HG03520 (cell line): Measurements from ENCODE around the gene KDM5A.
"Not testable (repeated sequence)": the region's sequence is repeated elsewhere in the genome, so short reads cannot be mapped to it uniquely, and the experiment has no call there.

Experiments
- ATAC-seq: cut with Tn5 transposase; IDR thresholded peaks from one replicate; pipeline ENCODE4 v1.9.1; 2021; ENCODE audit warnings: mild to moderate bottlenecking, moderate library complexity; ENCODE audit not compliant: unreplicated experiment

KDM5A gene

GRCh38 chr12:389142-390096, at the start of gene KDM5A:
KDM5A (minus strand) TSS chr12:389320; CDS start chr12:389091, 229 bp downstream.
- ATAC-seq: peak; percentile 85

DNA sequence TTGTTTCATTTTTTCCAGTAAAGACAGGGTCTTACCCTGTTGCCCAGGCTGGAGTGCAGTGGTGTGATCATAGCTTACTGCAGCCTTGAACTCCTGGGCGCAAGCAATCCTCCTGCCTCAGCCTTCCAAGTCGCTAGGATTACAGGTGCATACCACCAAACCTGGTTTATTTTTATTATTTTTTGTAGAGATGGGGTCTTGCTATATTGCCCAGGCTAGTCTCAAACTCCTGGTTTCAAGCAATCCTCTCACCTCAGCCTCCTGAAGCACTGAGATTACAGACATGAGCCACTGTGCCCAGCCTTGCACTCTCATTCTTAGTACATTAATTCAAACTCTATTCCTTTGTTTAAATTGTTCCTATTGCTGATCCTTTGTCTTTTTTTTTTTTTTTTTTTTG, 46.6 kb upstream of the KDM5A start:
- ATAC-seq: not testable (repeated sequence)

DNA sequence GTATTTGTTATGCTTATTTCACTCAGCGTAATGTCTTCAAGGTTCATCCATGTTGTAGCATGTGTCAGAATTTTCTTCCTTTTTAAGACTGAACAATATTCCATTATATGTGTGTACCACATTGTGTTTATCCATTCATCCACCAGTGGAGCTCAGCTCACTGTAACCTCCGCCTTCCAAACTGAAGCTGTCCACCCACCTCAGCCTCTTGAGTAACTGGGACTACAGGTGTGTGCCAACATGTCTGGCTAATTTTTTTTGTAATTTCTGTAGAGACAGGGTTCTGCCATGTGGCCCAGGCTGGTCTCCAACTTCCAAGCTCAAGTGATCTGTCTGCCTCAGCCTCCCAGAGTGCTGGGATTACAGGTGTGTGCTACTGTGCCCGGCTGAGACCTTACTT, 33.4 kb upstream of the KDM5A start:
- ATAC-seq: no peak

DNA sequence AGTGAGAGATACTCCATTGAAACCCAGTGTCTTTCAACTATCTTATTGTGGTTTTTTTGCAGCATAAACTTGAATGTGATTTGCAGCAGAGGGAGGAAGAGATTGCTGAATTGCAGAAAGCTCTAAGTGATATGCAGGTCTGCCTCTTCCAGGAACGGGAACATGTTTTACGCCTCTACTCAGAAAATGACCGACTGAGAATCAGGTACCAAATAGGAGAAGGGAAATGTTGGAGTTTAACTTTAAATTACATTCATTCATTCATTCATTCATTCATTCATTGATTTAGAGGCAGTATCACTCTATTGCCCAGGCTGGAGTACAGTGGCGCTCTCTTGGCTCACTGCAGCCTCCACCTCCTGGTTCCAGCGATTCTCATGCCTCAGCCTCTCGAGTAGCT, 29.3 kb upstream of the KDM5A start:
- ATAC-seq: no peak

GRCh38 chr12:414859-415258, 25.7 kb upstream of the KDM5A start:
- ATAC-seq: no peak

DNA sequence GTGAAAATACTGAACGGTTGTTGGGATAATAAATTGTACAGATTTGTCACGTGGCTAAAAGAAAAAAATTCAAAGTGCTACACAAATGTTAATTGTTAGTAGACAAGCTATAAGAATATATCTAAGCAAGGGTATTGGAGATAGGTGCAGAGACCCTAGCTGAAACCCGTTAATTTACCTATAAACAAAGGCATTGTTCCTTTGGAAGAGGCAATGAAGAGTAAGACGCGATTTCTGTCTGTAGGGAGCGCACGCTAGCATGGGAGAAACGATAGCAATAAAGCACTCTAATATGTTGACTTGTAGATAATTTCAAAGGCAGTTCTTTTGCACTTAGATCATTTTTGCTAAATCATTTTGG, 12.9 kb upstream of the KDM5A start:
- ATAC-seq: no peak

DNA sequence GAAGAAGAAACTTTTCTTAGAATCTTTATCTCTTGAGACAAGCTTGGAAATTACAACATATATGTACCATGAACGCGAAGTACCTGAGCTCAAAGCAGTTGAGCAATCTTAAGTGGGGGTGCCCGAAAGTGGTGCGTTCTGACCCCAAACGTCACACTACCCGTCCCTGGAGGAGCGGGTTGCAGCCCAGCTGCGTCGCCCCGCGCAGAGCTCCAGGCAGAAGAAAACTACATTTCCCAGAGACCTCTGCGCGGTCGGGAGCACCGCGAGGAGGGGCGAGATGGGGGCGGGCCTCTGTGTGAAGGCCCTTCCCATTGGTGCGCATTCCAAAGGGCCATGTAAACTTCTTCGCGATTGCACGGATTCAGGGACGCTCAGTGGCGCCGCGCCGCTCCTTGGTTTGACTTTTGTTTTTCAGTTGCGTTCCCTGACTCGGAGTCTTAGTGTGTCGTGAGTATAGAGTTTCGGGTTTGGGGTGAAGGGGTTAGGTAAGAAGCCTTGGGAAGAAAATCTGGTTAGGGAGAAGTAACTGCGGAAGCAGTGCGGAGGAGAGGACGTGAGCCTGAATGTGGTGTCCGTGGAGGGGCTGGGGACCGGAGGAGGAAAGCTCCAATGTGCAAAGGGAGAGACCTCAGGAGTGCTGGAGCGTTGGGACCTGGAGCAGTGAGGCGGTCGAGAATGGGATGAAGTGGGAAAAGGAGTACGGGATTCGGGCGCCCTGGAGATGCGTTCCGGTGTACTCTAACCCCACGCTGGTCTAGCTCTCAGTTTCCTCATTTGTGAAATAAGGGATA, 12.3 kb upstream of the KDM5A start, which contains the start of gene CCDC77:
Gene CCDC77, plus strand, starts transcription at position 410 of the 794 bp plus-strand sequence. CDS start 7,740 bp downstream, outside the sequence.
- ATAC-seq: peak; percentile 95

GRCh38 chr12:400828-401227, 11.7 kb upstream of the KDM5A start:
- no peak for ATAC-seq

DNA sequence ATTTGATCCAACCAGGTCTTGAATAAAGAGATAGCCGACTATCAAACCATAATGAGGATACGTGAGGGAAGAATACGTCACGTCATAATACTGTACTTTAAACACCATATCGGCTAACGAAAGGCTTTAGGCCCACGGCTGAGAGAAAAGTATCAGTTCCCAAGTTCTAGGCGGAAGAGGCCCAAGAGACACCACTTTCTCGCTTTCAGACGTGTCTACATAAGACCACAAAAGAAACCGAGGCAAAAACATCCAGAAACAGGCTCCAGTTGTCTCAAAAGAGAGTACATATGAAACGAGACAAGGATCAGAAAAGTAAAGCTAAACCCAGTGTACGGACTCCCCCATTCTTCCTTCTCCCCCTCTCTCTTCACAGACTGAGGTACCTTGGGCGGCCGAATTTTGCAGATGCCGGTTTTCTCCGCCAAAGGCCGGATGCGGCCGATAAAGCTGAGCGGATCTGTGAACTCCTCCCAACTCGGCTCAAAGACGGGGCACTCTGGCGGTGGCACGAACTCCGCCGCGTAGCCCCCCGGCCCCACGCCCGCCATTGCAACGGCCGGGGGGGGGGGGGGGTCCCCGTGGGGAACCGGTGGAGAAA, 479 bp downstream of the KDM5A start:
- ATAC-seq: peak; percentile 28

DNA sequence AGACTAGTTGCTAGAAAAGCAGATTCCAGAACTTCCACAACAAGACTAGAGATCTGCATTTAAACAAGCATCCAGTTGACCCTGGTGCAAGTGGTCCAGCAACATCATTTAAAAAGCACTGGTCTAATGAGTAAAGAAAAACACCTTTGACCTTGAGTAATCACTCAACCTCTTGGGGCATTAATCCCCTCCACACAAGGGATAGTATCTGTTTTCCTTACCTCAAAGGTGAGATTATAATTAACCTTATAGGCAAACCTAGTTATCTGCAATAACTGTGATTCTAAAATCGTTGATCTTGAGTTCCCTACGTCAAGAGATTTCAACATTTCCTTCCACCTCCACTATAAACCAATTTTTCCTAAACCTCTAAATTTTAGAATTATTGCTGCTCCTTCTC, 1.1 kb downstream of the KDM5A start:
- no peak for ATAC-seq

DNA sequence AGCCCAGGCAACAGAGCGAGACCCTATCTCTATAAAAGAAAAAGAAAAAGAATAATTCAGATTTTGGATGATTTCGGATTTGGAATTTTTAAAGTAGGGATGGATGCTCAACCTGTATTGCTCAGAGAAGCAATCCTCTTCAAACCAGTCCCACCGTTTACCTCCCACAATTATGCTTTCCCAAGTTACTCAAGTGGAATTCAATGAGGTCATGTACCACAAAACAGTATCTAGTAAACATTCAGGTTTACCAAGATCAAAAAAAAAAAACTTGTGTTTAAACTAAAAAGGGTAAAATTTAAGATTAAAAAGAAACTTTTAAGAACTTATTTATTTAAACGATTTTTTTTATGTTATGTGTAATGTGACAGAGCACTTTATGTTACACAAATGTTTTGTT, 2.5 kb downstream of the KDM5A start:
- ATAC-seq: no peak

GRCh38 chr12:370739-371485, 18.2 kb downstream of the KDM5A start:
- ATAC-seq: not testable (repeated sequence)

DNA sequence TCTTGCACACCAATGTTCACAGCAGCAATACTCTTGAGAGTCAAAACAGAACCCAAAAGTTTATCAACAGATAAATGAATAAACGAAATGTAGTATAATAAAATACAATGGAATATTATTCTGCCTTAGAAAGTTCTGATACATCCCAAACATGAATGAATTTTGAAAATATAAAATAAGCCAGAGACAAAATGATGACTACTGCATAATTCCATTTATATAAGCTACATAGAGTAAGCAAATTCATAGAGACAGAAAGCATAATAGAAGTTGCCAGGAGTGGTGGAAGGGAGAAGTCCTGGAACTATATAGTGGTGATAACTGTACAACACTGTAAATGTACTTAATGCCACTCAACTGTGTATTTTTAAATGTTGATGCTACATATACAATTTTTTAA, 21.1 kb downstream of the KDM5A start:
- no peak for ATAC-seq

- no peak for ATAC-seq
These were observed 22.3 kb downstream of the KDM5A start for GRCh38 chr12:366820-367219.

DNA sequence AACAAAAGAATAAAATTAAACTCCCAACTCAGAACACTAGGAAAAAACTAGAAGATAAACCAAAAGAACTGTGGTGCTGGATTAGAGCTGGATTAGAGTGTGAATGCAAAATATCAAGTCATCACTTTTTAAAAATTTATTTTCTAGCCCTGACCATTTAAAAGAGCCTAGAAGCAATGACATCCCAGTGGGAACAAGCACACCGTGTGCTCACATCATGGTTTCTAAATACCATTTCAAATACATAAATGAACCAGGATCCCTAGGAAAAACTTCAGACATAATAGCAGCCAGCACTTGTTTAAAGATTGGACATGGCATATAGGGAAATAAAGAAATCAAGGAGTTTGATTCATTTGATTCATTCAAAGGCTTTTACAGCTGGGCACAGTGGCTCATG, 30.0 kb downstream of the KDM5A start:
- ATAC-seq: no peak

- no peak for ATAC-seq
These were observed 32.7 kb downstream of the KDM5A start for GRCh38 chr12:356276-356988.

DNA sequence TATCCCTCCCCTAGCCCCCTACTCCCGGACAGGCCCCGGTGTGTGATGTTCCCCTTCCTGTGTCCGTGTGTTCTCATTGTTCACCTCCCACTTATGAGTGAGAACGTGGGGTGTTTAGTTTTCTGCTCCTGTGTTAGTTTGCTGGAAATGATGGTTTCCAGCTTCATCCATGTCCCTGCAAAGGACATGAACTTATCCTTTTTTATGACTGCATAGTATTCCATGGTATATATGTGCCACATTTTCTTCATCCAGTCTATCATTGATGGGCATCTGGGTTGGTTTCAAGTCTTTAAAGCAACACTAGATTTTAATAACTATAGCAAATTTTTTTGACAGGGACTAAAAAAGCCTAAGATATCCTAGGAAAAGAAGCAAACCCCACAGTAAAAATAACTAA, 37.9 kb downstream of the KDM5A start:
- not testable (repeated sequence) for ATAC-seq

GRCh38 chr12:349625-350024, 39.5 kb downstream of the KDM5A start:
- ATAC-seq: not testable (repeated sequence)

- ATAC-seq: not testable (repeated sequence)
These were observed 46.1 kb downstream of the KDM5A start for GRCh38 chr12:343036-343435.

DNA sequence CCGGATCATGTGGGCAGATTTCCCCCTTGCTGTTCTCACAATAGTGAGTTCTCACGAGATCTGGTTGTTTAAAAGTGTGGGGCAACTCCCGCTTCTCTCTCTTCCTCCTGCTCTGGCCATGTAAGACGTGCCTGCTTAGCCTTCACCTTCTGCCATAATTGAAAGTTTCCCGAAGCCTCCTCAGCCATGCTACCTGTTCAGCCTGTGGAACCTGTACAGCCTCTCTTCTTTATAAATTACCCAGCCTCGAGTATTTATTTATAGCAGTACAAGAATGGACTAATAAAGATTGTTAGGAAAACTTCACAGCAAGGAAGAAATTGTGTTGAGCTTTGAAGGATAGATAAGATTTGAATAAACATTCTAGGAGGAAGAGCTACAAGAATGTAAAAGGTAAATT, 52.1 kb downstream of the KDM5A start:
- no peak for ATAC-seq
